ENCODE results near the gene IFITM10. TPM values are rescaled to one million over a fixed set of nuclear protein-coding genes. Genes with fewer than 3 reads are reported as not detected.

Gene IFITM10
- total RNA-seq, 1 experiment from 2014 or later: 18.0 TPM

GRCh38 chr11:1691878-1692707, 58.3 kb downstream of the IFITM10 start:
- Histone ChIP-seq H3K4me1 (ENCODE audit: control insufficient read depth, insufficient read depth, low read length) (peaks cover 20% of the 10 kb centered on the region), H3K27me3 (ENCODE audit: control insufficient read depth, insufficient read depth, low read length) (no peaks in the 10 kb centered on the region), H3K27ac (ENCODE audit: low read length) (no peak overlapping the region), H3K36me3 (ENCODE audit: control insufficient read depth, insufficient read depth, low read length) (no peaks in the 10 kb centered on the region), H3K4me3 (ENCODE audit: low read depth in 2 of 2, low read length in 2 of 2) (no peak overlapping the region), H3K9me3 (ENCODE audit: control insufficient read depth, insufficient read depth, low read depth, low read length) (no peaks in the 10 kb centered on the region)
- no peak for DNase-seq (ENCODE audit: low read depth, low spot score)
- ATAC-seq: no peak
- POLR2A ChIA-PET: interaction anchor here (0.6 to 1.0 kb wide), 2 partner anchors 459 to 465 kb away, joined by 3 read pairs; no protein-coding TSS in a partner anchor
- TF ChIP-seq, protein P1, sequence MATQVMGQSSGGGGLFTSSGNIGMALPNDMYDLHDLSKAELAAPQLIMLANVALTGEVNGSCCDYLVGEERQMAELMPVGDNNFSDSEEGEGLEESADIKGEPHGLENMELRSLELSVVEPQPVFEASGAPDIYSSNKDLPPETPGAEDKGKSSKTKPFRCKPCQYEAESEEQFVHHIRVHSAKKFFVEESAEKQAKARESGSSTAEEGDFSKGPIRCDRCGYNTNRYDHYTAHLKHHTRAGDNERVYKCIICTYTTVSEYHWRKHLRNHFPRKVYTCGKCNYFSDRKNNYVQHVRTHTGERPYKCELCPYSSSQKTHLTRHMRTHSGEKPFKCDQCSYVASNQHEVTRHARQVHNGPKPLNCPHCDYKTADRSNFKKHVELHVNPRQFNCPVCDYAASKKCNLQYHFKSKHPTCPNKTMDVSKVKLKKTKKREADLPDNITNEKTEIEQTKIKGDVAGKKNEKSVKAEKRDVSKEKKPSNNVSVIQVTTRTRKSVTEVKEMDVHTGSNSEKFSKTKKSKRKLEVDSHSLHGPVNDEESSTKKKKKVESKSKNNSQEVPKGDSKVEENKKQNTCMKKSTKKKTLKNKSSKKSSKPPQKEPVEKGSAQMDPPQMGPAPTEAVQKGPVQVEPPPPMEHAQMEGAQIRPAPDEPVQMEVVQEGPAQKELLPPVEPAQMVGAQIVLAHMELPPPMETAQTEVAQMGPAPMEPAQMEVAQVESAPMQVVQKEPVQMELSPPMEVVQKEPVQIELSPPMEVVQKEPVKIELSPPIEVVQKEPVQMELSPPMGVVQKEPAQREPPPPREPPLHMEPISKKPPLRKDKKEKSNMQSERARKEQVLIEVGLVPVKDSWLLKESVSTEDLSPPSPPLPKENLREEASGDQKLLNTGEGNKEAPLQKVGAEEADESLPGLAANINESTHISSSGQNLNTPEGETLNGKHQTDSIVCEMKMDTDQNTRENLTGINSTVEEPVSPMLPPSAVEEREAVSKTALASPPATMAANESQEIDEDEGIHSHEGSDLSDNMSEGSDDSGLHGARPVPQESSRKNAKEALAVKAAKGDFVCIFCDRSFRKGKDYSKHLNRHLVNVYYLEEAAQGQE (IDR thresholded peaks at IDR 0.05; ENCODE audit: insufficient read depth in 1 of 2, low read depth in 2 of 2, low read length in 1 of 2): no peak
- no peak for TF ChIP-seq TCF7L2 (IDR thresholded peaks at IDR 0.05; ENCODE audit: low read depth, low read length)
- TF ChIP-seq, protein P2, sequence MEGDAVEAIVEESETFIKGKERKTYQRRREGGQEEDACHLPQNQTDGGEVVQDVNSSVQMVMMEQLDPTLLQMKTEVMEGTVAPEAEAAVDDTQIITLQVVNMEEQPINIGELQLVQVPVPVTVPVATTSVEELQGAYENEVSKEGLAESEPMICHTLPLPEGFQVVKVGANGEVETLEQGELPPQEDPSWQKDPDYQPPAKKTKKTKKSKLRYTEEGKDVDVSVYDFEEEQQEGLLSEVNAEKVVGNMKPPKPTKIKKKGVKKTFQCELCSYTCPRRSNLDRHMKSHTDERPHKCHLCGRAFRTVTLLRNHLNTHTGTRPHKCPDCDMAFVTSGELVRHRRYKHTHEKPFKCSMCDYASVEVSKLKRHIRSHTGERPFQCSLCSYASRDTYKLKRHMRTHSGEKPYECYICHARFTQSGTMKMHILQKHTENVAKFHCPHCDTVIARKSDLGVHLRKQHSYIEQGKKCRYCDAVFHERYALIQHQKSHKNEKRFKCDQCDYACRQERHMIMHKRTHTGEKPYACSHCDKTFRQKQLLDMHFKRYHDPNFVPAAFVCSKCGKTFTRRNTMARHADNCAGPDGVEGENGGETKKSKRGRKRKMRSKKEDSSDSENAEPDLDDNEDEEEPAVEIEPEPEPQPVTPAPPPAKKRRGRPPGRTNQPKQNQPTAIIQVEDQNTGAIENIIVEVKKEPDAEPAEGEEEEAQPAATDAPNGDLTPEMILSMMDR (IDR thresholded peaks at IDR 0.05): no peak
- no peak for TF ChIP-seq SIN3A (IDR thresholded peaks at IDR 0.05; ENCODE audit: borderline replicate concordance, insufficient read depth, low read depth, low read length)
- TF ChIP-seq POLR2AphosphoS5 (IDR thresholded peaks at IDR 0.05; ENCODE audit: low read depth, low read length): no peak
- in situ Hi-C loops (cut with HindIII; ENCODE audit: low pct_unique_long_range_greater_than_20kb, low sequenced_read_pairs): no loop called here
- CTCF ChIA-PET: interaction anchor here (0.7 to 4.9 kb wide), 8 partner anchors 39 to 462 kb away, joined by 3 to 168 read pairs (median 4); partner anchors contain the start of gene SYT8
- BruUV-seq (replicated peaks): no TSS peak
- intact Hi-C loops (cut with micrococcal nuclease; ENCODE audit: unreplicated experiment): loop anchor here (2.0 to 5.0 kb wide), 3 partner anchors 40 to 460 kb away; no protein-coding TSS in a partner anchor

DNA sequence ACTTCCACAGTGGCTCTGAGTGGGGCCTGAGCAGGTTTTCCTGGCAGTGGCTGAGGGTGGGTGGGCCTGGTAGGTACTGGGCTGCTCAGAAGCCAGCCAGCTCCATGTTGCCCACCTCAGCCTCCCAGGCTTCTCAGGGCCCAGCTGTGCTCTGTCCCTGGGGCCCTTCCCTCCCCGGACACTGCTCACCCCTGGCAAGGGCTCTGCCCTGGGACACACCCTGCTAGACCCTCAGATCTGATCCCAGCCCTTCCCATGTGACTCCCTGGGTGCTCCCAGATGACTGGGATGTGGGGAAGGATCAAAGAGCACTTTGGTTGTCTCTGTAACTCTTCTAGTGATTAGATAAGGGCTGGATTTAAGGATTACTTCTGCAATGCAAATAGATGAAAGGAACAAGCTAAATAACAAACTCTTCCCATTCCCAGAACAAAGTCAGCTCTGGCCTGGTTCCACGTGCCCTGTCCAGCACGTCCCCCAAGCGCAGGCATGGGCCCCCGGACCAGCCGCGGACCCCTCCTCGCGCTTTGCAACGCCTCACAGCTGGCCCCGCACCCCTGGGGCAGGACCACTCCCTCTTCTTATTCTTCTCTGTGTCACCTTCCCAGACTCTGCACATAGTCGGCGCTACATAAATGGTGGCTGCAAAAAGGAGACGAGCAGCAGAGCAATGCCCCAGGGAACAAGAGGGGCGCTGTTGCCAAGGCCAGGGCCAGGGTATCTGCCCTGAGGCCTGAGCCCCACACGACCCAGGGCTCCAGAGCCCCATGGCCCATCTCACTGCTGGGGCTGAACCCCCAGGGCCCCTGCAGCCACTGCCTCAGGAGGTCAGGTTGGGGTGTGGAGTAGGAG, 59.1 kb downstream of the IFITM10 start:
- ATAC-seq: no peak
- CTCF ChIA-PET: interaction anchor here (0.6 to 4.9 kb wide), 7 partner anchors 38 to 277 kb away, joined by 3 to 168 read pairs (median 5); partner anchors contain the start of gene SYT8
- no TSS peak for BruUV-seq (replicated peaks)
- intact Hi-C loops (cut with micrococcal nuclease; ENCODE audit: unreplicated experiment) (loop anchor here (5.0 kb wide), 2 partner anchors 39 to 461 kb away; no protein-coding TSS in a partner anchor), in situ Hi-C loops (cut with HindIII; ENCODE audit: low pct_unique_long_range_greater_than_20kb, low sequenced_read_pairs) (no loop called here)
- no peaks in the 10 kb centered on the region for H3K36me3 ChIP-seq (ENCODE audit: control insufficient read depth, insufficient read depth, low read length)
- no peak for DNase-seq (ENCODE audit: low read depth, low spot score)
- TF ChIP-seq, protein P2 (IDR thresholded peaks at IDR 0.05): peak; percentile 36; the same call in 1 of the 2 replicates
- no peak for TF ChIP-seq POLR2AphosphoS5 (IDR thresholded peaks at IDR 0.05; ENCODE audit: low read depth, low read length)
- H3K4me1 ChIP-seq (ENCODE audit: control insufficient read depth, insufficient read depth, low read length): peaks cover 20% of the 10 kb centered on the region
- no peaks in the 10 kb centered on the region for H3K27me3 ChIP-seq (ENCODE audit: control insufficient read depth, insufficient read depth, low read length)
- no peak overlapping the region for H3K4me3 ChIP-seq (ENCODE audit: low read depth in 2 of 2, low read length in 2 of 2)
- POLR2A ChIA-PET: interaction anchor here (0.6 to 1.0 kb wide), 2 partner anchors 459 to 465 kb away, joined by 3 read pairs; no protein-coding TSS in a partner anchor
- no peaks in the 10 kb centered on the region for H3K9me3 ChIP-seq (ENCODE audit: control insufficient read depth, insufficient read depth, low read depth, low read length)
- H3K27ac ChIP-seq (ENCODE audit: low read length): no peak overlapping the region

Measured in Panc1 (cell line).